IPS DF 6.9 (cell line): Measurements from ENCODE around the gene SPOCK2.

Source experiments
- DNase-seq: peaks from one replicate; pipeline ENCODE4 v3.0.0-alpha.2; 2013; ENCODE audit warnings: low read depth, low spot score
- H3K27ac ChIP-seq: one replicate; pipeline ENCODE4 v1.5.1; 2013; ENCODE audit warnings: low read length, control low read depth
- H3K27me3 ChIP-seq: 2 replicates; pipeline ENCODE4 v1.6.1; 2013; ENCODE audit warnings: mild to moderate bottlenecking, low read length; ENCODE audit not compliant: control insufficient read depth, insufficient read depth
- H3K36me3 ChIP-seq: 2 replicates; pipeline ENCODE4 v1.6.1; 2013; ENCODE audit warnings: low read length; ENCODE audit not compliant: control insufficient read depth, insufficient read depth
- H3K4me1 ChIP-seq: 2 replicates; pipeline ENCODE4 v1.6.1; 2013; ENCODE audit warnings: low read length; ENCODE audit not compliant: control insufficient read depth, insufficient read depth
- H3K4me3 ChIP-seq: 2 replicates; pipeline ENCODE4 v1.5.1; 2013; ENCODE audit warnings: mild to moderate bottlenecking, low read length
- H3K9me3 ChIP-seq: 2 replicates; pipeline ENCODE4 v1.6.1; 2013; ENCODE audit warnings: low read length, inconsistent platforms; ENCODE audit not compliant: control insufficient read depth, insufficient read depth
- WGBS: extraction: QIAGEN DNeasy Blood & Tissue Kit; methylation state at CpG from one replicate; pipeline ENCODE4 v1.1.7; 2013; ENCODE audit warnings: mixed read lengths, missing lambda C conversion rate; ENCODE audit not compliant: insufficient read length, insufficient coverage; 5-methylcytosine and 5-hydroxymethylcytosine counted together

The SPOCK2 gene

DNA sequence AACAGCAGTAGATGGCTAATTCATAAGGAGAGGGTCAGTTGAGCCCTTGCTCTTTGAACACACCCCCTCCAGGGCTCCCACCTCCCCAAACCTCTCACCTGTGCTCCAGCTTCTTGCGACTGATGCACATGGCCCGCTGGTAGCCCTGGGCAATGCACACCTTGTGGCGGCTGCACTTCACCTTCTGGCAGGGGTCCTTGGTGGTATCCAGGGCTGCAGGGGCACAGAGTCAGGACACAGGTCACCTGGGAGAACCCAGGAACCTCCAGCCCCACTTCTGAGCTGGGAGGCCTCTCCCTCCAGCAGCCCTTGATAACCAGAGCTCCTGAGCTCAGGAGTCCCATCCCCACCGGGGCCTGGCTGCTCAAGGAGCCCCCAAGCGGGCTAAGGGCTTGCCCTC is 16.3 kb downstream of the SPOCK2 start:
- Histone ChIP-seq H3K9me3 (no peaks in the 10 kb centered on the region), H3K36me3 (no peaks in the 10 kb centered on the region), H3K27ac (no peak overlapping the region), H3K4me1 (0 out of 2 replicates have a peak, but pooled peaks cover 2% of the 10 kb centered on the region), H3K4me3 (no peak overlapping the region), H3K27me3 (no peaks in the 10 kb centered on the region)
- no peak for DNase-seq
- WGBS: no CpG with 5 or more reads among the region's 5 CpGs

DNA sequence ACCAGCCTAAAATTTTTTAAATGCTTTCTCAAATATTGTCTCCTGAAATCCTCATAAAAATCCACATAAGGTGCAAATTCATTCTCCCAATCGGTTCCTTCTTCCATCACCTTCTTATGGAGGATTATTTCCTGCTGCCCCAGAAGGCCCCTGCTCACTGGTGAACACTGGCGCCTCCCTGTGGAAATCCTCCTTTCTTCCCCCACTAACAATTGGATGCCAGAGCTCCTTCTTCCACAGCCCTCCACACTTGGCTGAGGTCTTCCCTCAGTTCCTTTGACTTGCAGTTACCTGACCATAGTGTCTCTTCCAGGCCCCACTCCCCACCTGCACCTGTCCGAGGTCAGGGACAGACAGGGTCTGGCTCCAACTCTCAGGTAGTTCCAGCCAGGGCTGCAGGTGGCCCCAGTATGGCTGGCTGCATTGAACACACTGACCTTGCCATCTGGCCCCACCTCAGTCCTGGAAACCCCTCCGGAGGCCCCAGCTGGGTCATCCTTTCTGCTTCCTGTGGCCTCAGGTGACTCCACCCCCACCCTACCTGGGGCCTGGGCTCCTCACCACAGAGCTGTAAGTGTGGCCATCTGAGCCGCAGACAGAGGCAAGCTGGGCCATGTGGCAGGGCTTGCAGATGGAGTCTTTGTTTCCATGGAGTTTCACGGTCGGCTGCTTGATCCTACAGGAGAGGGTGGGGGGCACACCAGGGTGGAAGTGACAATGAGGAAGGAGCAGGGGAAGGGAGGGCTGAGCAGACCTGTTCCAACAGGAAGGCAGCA is 18.4 kb downstream of the SPOCK2 start:
- H3K36me3 ChIP-seq: no peaks in the 10 kb centered on the region
- H3K4me1 ChIP-seq: 0 out of 2 replicates have a peak, but pooled peaks cover 2% of the 10 kb centered on the region
- H3K4me3 ChIP-seq: no peak overlapping the region
- no peak for DNase-seq
- H3K27me3 ChIP-seq: no peaks in the 10 kb centered on the region
- H3K9me3 ChIP-seq: no peaks in the 10 kb centered on the region
- WGBS: no CpG with 5 or more reads among the region's 7 CpGs
- H3K27ac ChIP-seq: no peak overlapping the region

DNA sequence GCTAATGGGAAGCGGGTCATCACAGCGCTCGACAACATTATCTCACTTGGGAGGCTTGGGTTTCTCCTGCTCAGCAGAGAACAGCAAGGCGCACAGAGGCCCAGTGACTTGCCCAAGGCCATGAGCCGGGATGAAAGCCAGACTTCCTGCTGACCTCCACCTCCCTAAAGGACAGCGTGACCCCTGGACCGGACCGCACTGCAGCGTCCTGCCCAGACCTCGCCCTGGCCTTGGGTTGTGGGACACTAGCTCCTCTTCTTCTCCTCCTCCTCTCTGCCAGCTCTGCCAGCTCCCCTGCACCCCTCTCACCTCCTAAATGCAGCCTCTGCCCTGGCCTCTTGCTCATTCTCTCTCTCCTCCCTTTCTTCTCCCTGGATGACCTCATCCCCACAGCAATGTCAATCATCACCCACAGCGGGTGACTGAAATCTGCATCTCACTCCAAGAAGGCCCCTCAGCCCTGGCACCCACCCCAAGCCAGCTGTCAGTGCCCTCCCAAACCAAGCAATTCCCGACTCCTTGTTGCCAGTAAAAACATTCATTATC is 19.4 kb downstream of the SPOCK2 start:
- Histone ChIP-seq H3K36me3 (no peaks in the 10 kb centered on the region), H3K9me3 (no peaks in the 10 kb centered on the region), H3K4me1 (0 out of 2 replicates have a peak, but pooled peaks cover 2% of the 10 kb centered on the region), H3K27me3 (no peaks in the 10 kb centered on the region), H3K4me3 (no peak overlapping the region), H3K27ac (no peak overlapping the region)
- no CpG with 5 or more reads among the region's 12 CpGs for WGBS
- no peak for DNase-seq

DNA sequence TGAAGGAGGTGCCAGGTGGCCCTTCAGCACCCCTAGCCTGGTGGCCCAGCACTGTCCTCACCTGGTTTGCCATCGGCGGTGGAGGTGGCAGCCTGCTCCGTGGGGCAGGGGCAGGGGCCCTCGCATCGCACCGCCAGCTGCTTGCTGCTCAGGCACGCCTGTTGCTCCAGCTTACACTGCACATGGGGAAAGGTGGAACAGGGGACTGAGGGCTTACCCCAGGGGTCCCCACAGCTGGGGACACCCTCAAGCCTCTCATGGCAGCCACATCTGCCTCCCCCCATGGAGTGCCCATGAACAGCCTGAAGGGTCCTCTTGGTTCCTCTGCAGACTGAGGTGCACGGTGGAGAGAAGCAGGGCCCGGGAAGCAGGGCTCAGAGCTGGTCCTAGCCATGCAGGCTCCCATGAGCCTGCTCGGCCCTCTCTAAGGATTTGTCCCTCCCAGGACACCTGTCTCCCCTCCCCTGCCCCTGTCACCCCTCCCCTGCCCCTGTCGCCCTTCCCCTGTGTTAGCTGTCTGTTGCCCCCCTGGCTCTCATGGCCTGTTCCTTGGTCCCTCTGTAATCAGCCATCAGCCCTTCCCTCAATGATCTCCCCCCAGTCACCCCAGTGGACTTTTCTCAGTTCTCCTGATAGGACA is 20.1 kb downstream of the SPOCK2 start:
- Histone ChIP-seq H3K27me3 (no peaks in the 10 kb centered on the region), H3K36me3 (no peaks in the 10 kb centered on the region), H3K4me3 (no peak overlapping the region), H3K4me1 (0 out of 2 replicates have a peak, but pooled peaks cover 2% of the 10 kb centered on the region), H3K27ac (no peak overlapping the region), H3K9me3 (no peaks in the 10 kb centered on the region)
- WGBS: no CpG with 5 or more reads among the region's 11 CpGs
- DNase-seq: no peak

DNA sequence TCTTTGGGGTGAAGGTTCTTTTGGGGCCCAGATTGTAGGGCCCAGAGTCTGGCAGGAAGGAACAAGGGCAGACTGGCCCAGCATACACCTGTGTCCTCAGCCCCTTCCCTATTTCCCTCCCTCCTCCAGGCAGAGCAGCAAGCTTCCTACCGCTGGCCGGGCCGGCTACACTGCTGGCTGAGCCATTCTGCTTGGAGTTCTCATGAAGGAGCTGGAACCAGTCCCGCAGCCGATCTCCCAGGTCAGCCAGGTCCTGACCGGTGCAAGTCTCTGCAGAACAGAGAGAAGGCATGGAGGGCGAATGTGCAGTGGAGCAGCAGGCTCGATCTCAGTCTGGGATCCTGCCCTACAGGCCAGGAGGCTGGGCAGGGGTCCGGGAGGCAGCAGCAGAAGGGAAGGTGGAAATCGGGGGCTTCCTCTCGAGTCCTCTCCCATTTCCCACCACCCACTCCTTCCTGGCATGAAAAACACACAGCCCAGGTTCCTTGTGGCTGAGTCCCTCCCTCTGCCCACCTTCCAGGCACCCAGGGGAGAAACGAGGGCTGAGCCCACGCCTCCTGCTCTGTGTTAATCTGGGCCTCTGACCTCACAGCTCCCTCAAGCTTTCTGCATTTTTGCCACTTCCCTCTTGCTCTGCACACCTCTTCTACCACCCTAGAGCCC is 20.8 kb downstream of the SPOCK2 start:
- Histone ChIP-seq H3K27ac (no peak overlapping the region), H3K9me3 (no peaks in the 10 kb centered on the region), H3K27me3 (no peaks in the 10 kb centered on the region), H3K4me3 (no peak overlapping the region), H3K4me1 (0 out of 2 replicates have a peak, but pooled peaks cover 2% of the 10 kb centered on the region), H3K36me3 (no peaks in the 10 kb centered on the region)
- WGBS: no CpG with 5 or more reads among the region's 13 CpGs
- no peak for DNase-seq

DNA sequence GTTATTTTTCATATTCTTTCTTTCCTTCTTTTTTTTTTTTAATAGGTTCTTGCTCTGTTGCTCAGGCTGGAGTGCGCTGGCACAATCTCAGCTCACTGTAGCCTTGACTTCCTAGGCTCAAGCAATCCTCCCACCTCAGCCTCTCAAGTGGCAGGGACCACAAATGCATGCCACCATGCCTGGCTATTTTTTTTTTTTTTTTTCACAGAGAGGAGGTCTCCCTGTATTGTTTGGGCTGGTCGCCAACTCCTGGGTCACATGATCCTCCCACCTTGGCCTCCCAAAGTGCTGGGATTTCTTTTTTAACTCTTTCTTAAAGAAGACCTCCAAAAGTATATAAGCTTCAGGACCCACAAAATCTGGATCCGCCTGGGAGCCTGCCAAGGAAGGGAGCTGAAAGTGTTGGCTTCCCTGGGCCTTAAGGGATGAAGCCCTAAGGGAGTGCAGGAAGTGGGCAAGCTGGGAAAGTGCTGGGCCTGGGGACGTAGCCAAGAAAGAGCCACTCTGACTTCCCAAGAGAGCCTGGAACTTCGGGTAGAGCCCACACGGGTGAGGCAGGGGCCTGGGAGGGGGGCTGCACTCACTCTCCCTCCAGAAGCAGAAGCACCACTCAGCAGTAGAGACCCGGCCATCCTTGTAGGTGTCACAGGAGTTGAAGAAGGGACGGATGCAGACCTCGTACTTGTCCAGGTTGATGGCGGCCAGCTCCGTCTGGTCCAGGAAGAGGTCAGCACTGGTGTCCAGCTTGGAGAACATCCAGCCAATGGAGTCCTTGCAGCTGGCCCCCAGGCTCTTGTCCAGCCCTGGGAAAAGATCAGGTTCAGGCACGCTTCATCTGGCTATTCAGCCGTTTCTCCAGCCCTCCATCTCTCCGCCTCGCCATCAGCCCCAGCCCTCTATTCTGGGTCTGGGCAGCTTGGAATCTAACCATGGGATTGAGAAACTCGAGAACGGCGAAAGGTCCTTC is 21.8 kb downstream of the SPOCK2 start:
- no peaks in the 10 kb centered on the region for H3K27me3 ChIP-seq
- WGBS: no CpG with 5 or more reads among the region's 18 CpGs
- no peaks in the 10 kb centered on the region for H3K9me3 ChIP-seq
- H3K4me3 ChIP-seq: no peak overlapping the region
- no peaks in the 10 kb centered on the region for H3K36me3 ChIP-seq
- no peak for DNase-seq
- no peak overlapping the region for H3K27ac ChIP-seq
- 0 out of 2 replicates have a peak, but pooled peaks cover 2% of the 10 kb centered on the region for H3K4me1 ChIP-seq

DNA sequence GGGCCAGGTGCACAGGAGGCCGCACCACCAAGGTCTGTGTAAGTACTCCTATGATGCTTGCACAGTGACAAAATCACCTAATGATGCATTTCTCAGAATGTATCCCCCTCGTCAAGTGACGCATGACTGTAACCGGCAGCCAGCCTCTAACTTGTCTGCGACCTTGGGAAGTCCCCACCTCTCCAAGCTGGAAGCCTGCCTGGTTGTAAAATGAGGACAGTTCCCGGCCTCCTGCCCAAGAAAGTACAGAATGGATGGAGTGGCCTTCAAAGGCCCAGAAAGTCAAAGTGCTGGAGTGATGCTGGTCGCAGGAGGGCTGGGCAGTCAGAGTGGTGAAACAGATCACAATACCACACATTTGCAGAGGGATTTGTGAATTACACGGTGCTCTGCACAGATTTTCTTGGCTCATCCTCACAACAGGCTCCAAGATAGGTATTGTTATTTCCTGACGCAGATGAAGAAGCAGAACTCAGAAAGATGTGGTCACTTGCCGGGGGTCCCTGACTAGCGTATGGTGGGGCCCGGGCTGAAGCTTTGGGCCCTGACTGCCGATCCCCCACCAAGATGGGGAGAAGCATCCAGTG is 22.8 kb downstream of the SPOCK2 start:
- WGBS: no CpG with 5 or more reads among the region's 13 CpGs
- no peaks in the 10 kb centered on the region for H3K9me3 ChIP-seq
- H3K27ac ChIP-seq: no peak overlapping the region

DNA sequence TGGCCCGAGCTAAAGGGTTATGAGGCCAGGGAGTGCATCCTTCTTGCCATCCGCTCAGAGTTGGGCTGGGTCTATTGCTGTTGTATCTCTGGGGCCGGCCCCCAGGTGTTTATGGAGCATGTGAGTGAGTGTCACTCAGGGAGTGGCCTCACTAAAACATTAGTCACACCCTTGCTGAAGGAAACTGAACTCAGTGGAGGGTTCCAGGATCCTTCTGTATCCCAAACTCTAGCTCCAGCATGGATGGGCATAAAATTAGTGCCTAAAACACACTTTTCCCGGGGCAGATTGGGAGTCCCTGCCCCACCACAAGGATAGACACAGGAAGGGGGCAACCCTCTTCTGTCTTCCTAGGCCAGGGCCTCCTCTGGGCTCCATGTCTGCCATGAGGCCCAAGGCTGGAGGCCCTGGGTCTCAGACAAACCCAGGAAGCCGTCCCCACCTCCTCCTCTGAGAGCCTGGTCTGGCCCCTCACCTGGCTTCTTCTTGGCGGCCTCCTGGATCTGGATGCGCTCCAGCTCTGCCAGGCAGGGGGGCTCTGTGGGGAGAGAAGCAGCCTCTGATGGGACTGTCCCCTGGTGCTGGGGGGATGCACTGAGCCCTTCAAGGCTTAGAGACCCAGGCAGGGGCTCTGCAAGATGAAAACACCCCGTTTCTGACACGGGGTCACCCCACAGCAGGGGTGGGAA is 24.5 kb downstream of the SPOCK2 start:
- no peaks in the 10 kb centered on the region for H3K27me3 ChIP-seq
- no peak overlapping the region for H3K4me3 ChIP-seq
- no peaks in the 10 kb centered on the region for H3K36me3 ChIP-seq
- no peak overlapping the region for H3K27ac ChIP-seq
- peaks cover 2% of the 10 kb centered on the region; the same call in 1 of the 2 replicates for H3K4me1 ChIP-seq
- no peaks in the 10 kb centered on the region for H3K9me3 ChIP-seq
- DNase-seq: no peak
- no CpG with 5 or more reads among the region's 9 CpGs for whole genome bisulfite sequencing

More for the DNA sequence above, 22.8 kb downstream of the SPOCK2 start:
- H3K36me3 ChIP-seq: no peaks in the 10 kb centered on the region
- H3K4me1 ChIP-seq: peaks cover 4% of the 10 kb centered on the region; the same call in 1 of the 2 replicates
- no peaks in the 10 kb centered on the region for H3K27me3 ChIP-seq
- H3K4me3 ChIP-seq: no peak overlapping the region
- no peak for DNase-seq
